BJ (cell line): Measurements from ENCODE around the gene DDRGK1. TPM values are rescaled to one million over a fixed set of nuclear protein-coding genes. Genes with fewer than 3 reads are reported as not detected.

ENCODE experiments used
- CTCF ChIA-PET: fragments of 350-600 bp; formaldehyde crosslinking; extraction: SDS; loops from one replicate; lab custom pipeline; 2021; ENCODE audit warnings: antibody characterized with exemption, inconsistent platforms; lab: Yijun Ruan, JAX
- POLR2A ChIA-PET: fragments of 300-600 bp; sonication (Branson Sonifier 250); formaldehyde crosslinking; extraction: SDS; loops from one replicate; lab custom pipeline; 2021; ENCODE audit warnings: antibody characterized with exemption; lab: Charles Lee
- DNase-seq: peaks from one replicate; pipeline ENCODE4 v3.0.0-alpha.2; 2011; ENCODE audit warnings: low read depth
- H3K27me3 ChIP-seq: 2 replicates; pipeline ENCODE4 v1.6.0; 2011; ENCODE audit warnings: low read length; ENCODE audit not compliant: control insufficient read depth, insufficient read depth
- H3K36me3 ChIP-seq: 2 replicates; pipeline ENCODE4 v1.5.1; 2011; ENCODE audit warnings: low read length; ENCODE audit not compliant: control insufficient read depth, insufficient read depth
- H3K4me3 ChIP-seq: 2 replicates; pipeline ENCODE4 v1.5.1; 2011; ENCODE audit warnings: low read depth, mild to moderate bottlenecking, control low read depth, low read length
- polyA plus RNA-seq: library from polyadenylated mRNA; depleted of rRNA; stranded (reverse); fragments of >200 nt; gene quantifications from 2 replicates; pipeline ENCODE4 v1.2.3, GENCODE V29; 2011
- TF ChIP-seq, protein P1 (sequence below): IDR thresholded peaks from 2 replicates; pipeline ENCODE4 v1.5.1; 2011; ENCODE audit warnings: low read depth, mild to moderate bottlenecking, control low read depth, inconsistent platforms, low read length, moderate library complexity; ENCODE audit not compliant: insufficient read depth

DDRGK1 gene
- polyA plus RNA-seq, 1 experiment: 34.9 TPM

DNA sequence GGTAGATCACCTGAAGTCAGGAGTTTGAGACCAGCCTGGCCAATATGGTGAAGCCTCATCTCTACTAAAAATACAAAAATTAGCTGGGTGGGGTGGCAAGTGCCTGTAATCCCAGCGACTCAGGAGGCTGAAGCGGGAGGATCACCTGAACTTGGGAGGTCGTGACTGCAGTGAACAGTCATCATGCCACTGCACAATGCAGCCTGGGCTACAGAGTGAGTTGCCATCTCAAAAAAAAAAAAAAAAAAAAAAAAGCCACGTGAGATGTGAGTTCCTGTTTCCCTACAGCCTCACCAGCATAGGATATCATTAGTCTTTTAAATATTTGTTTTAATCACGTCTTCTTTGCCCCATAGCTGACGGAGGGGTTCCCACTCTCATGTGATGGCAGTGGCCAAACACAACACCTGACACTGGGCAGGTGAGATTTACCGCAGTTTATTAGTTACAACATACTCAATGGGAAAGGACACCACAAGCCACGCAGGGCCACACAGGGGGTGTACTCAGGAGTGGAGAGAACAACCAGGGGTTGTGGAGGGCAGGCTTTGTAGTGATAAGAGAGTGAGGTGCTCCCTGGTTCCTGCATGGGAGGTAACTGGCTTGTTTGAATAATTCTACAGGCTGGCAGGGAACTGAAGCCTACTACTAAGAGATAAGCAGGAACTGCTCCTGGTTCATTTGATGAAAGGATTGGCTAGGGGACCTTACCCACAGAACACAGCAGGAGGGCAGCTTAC lies 26.6 kb downstream of the DDRGK1 start:
- POLR2A ChIA-PET: no interaction called here
- TF ChIP-seq, protein P1, sequence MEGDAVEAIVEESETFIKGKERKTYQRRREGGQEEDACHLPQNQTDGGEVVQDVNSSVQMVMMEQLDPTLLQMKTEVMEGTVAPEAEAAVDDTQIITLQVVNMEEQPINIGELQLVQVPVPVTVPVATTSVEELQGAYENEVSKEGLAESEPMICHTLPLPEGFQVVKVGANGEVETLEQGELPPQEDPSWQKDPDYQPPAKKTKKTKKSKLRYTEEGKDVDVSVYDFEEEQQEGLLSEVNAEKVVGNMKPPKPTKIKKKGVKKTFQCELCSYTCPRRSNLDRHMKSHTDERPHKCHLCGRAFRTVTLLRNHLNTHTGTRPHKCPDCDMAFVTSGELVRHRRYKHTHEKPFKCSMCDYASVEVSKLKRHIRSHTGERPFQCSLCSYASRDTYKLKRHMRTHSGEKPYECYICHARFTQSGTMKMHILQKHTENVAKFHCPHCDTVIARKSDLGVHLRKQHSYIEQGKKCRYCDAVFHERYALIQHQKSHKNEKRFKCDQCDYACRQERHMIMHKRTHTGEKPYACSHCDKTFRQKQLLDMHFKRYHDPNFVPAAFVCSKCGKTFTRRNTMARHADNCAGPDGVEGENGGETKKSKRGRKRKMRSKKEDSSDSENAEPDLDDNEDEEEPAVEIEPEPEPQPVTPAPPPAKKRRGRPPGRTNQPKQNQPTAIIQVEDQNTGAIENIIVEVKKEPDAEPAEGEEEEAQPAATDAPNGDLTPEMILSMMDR: no peak
- DNase-seq: no peak

DNA sequence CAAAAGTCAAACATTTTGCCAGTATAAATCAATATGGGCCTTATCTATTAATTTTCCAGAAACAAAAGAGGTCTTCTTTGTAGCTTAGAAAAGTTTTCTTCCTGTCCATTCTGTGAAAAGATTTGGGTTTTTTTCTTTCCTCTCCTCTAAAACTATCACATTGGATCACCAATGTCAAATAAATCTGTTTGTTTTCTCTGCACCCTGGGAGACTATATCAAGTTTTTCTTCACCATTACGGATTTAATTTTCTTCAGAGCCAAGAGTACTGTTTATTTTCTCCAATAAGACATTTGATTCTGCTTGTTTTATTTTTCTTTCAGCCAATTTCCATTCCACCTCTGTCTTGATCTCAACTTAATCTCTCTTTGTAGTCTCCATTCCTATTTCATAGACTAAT lies 29.2 kb downstream of the DDRGK1 start:
- Histone ChIP-seq H3K36me3 (0 out of 2 replicates have a peak, but pooled peaks cover under 1% of the 10 kb centered on the region), H3K27me3 (peaks cover 3% of the 10 kb centered on the region; the same call in 1 of the 2 replicates), H3K4me3 (no peak overlapping the region)
- ChIA-PET CTCF (interaction anchor here (0.7 kb wide), 1 partner anchor 16 kb away, joined by 3 read pairs; no protein-coding TSS in a partner anchor), POLR2A (interaction anchor here (0.6 kb wide), 2 partner anchors 9 to 15 kb away, joined by 3 to 4 read pairs; partner anchors contain the start of genes FASTKD5 and UBOX5)
- DNase-seq: no peak
- TF ChIP-seq, protein P1: no peak

More for the DNA sequence above, 26.6 kb downstream of the DDRGK1 start:
- no peak overlapping the region for H3K4me3 ChIP-seq
- peaks cover 1% of the 10 kb centered on the region; the same call in 1 of the 2 replicates for H3K36me3 ChIP-seq
- no peaks in the 10 kb centered on the region for H3K27me3 ChIP-seq
- CTCF ChIA-PET: no interaction called here

DNA sequence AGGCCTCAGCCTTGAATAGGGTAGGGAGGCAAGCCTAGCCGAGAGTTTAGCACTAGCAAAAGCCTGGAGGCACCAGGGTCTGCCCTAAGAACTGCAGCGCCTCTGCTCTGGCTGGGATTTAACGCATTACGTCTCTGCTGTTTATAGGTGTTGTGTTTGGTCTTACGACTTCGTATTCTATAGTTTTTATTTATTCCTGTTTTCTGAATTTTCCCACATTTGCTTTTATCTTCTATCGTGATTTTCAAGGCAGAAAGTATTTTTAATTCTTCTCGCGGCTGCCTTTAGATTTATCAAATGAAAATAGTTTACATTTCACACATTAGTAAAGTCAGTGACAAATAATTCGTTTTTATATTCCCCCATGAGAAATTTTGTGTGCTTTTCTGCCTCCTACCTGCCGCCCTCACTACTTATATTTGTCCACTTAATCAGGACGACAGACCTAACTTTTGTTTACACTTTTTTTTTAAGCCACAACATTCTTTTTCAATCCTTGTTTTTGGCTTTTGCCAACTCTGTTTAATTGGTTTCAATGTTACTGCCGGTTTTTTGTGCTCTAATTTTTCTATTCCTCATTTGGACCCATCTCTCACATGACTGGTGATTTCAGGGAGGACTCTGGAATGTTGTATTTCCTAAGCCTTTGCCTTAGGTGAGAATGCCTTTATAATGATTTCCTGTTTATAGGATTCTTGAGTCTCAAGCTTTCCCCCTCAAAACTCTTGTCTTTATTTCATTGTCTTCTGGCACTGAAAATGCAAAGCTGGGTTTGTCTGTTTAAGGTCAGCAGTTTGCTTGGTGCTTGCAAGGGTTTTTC lies 29.8 kb downstream of the DDRGK1 start:
- ChIA-PET CTCF (interaction anchor here (0.7 kb wide), 1 partner anchor 15 kb away, joined by 3 read pairs; no protein-coding TSS in a partner anchor), POLR2A (no interaction called here)
- no peak for DNase-seq
- peak overlapping the region; percentile 95 for H3K4me3 ChIP-seq
- no peaks in the 10 kb centered on the region for H3K36me3 ChIP-seq
- TF ChIP-seq, protein P1: no peak
- H3K27me3 ChIP-seq: peaks cover 3% of the 10 kb centered on the region; the same call in 1 of the 2 replicates

DNA sequence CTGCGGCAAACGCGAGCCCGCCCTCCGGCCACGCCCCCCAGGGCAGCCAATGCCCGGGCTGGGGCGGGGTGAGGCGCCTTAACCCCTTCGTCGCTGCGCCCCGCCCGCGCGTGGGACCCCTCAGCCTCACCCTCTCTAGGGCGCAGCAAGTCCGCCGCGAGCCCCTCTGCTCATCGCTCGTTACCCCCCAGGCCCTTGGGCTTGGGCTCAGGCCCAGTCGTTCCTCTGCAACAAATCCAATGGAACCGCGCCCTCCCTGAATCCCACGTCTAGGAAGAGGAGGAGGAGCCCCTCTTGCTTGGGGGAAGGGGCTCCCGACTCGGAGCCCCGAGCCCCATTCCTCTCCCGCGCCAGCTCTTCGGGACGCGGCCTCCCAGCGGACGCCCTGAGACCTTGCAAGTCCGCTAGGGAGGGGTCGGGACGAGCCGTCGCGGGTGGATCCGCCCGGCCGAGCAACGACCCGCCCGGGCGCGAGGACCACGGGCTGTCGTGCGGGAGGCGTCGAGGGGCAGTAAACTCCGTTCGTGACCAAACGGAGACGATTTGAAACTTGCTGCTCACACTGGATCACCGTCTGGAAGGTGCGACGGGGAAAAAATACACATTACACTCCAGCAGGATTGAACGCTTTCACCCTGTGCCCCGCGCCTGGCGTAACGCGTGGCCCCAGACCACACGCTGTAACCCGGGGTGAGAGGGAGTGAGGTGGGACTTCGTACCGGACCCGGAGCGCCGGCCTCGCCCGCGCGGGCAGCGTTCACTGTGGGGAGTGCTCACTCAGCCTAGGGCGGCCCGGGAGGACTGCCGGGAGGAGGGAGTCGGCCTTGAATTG lies 30.7 kb downstream of the DDRGK1 start:
- H3K27me3 ChIP-seq: peaks cover 3% of the 10 kb centered on the region; the same call in 1 of the 2 replicates
- no peak for DNase-seq
- POLR2A ChIA-PET: no interaction called here
- TF ChIP-seq, protein P1: peak; percentile 39; the same call in 1 of the 2 replicates
- H3K4me3 ChIP-seq: peak overlapping the region; percentile 95
- no peaks in the 10 kb centered on the region for H3K36me3 ChIP-seq
- CTCF ChIA-PET: no interaction called here
